Stimulated activated naive CD8-positive, alpha-beta T cell treated with anti-CD3 and anti-CD28 coated beads, Interleukin-15, Interleukin-2, amounts not matched to agents 100 ng/mL and 50 ng/mL, for 24 hours (primary cell): ENCODE results near the gene CHTF18.
"Not testable (repeated sequence)": the region's sequence is repeated elsewhere in the genome, so short reads cannot be mapped to it uniquely, and the experiment has no call there.

ENCODE experiments used
- H3K27ac Mint-ChIP-seq: one replicate; pipeline ENCODE4 v1.8.0; 2021; ENCODE audit warnings: mild to moderate bottlenecking, mixed read lengths
- H3K27me3 Mint-ChIP-seq: one replicate; pipeline ENCODE4 v1.8.0; 2021; ENCODE audit warnings: mixed read lengths
- H3K36me3 Mint-ChIP-seq: one replicate; pipeline ENCODE4 v1.8.0; 2021; ENCODE audit warnings: low read depth, mixed read lengths
- H3K4me1 Mint-ChIP-seq: one replicate; pipeline ENCODE4 v1.8.0; 2021; ENCODE audit warnings: low read depth, mixed read lengths
- H3K4me3 Mint-ChIP-seq: one replicate; pipeline ENCODE4 v1.8.0; 2021; ENCODE audit warnings: mild to moderate bottlenecking, mixed read lengths
- H3K9me3 Mint-ChIP-seq: one replicate; pipeline ENCODE4 v1.8.0; 2021; ENCODE audit warnings: mixed read lengths

CHTF18 gene

GRCh38 chr16:830107-830870 is 41.9 kb downstream of the CHTF18 start:
- Mint-ChIP-seq H3K9me3 (no peaks in the 10 kb centered on the region), H3K36me3 (no peaks in the 10 kb centered on the region), H3K27ac (no peak overlapping the region), H3K4me3 (no peak overlapping the region), H3K27me3 (peaks cover 5% of the 10 kb centered on the region), H3K4me1 (no peaks in the 10 kb centered on the region)

DNA sequence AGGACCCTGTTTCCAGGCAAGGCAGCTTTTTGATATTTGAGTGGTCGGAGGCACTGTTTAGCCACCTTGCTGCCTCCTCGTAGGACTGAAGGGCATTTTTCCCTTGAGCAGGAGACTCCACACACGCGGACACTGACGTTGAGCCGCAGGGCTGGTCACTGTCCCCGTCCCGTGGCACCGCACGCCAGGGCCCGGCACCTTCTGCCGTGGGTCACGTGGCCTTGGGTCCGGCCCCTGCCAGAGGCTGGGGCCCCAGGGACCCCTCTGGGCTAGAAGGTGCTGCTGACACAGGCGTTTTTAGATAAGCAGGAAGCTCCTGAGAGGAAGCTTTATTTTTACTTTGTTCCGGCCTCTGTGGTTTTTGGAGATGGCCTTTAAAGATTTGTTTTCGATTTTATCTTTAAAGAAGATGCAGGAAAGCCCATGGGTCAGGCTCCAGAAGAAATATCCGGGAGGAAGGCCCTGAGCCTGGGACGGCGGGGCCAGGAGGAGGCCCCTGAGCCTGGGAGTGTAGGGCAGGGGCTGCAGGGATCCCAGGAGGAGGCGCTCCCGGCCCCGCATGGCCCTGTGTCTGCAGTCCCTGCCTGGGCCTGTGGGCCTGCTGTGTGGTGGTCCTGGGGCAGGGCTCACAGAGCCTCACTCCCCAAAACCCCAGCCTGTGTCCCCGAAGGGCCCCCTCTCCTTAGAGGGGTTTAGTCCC is 42.6 kb downstream of the CHTF18 start:
- Mint-ChIP-seq H3K36me3 (no peaks in the 10 kb centered on the region), H3K4me1 (no peaks in the 10 kb centered on the region), H3K9me3 (no peaks in the 10 kb centered on the region), H3K4me3 (no peak overlapping the region), H3K27ac (no peak overlapping the region), H3K27me3 (no peaks in the 10 kb centered on the region)

DNA sequence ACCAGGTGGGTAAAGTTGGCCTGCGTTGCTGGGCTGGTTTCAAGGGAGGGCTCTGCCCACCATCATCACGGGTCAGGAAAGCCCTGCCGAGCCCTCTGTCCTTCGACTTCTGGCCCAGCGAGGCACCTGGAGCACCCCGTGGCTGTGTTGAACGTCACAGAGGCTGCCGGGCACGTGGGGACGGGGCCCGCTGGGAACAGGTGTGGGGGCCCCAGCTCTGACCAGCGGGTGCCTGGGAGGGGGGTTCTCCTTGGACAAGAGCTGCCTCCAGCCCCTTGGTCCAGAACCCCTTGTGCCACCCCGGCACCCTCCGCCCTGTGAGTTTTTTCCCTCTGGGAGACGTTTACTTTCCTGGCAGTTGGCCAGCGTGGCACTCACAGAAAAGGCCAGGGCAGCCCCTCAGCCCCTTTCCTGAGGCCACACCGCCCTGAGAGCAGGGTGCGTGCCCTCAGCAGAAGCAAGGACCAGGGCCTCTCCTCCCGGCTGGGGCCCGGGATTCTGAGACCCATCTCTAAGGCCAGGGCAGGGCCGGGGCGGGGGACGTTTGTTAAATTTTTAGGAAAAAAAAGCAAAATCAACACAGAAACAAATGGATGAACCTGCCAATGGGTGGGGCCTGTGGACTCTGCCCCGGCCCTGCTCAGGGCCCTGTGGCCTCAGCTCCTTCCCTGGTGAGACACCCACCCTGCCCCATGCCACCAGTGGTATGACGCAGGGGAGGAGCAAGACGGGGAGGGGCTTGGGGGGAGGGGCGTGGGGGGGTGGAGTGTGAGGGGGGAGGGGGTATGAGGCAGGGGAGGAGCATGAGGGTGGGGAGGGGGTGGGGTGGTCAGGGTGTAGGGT is 43.4 kb downstream of the CHTF18 start:
- H3K9me3 Mint-ChIP-seq = peaks cover 5% of the 10 kb centered on the region
- H3K27ac Mint-ChIP-seq = no peak overlapping the region
- H3K4me1 Mint-ChIP-seq = no peaks in the 10 kb centered on the region
- no peak overlapping the region for H3K4me3 Mint-ChIP-seq
- no peaks in the 10 kb centered on the region for H3K27me3 Mint-ChIP-seq
- no peaks in the 10 kb centered on the region for H3K36me3 Mint-ChIP-seq

DNA sequence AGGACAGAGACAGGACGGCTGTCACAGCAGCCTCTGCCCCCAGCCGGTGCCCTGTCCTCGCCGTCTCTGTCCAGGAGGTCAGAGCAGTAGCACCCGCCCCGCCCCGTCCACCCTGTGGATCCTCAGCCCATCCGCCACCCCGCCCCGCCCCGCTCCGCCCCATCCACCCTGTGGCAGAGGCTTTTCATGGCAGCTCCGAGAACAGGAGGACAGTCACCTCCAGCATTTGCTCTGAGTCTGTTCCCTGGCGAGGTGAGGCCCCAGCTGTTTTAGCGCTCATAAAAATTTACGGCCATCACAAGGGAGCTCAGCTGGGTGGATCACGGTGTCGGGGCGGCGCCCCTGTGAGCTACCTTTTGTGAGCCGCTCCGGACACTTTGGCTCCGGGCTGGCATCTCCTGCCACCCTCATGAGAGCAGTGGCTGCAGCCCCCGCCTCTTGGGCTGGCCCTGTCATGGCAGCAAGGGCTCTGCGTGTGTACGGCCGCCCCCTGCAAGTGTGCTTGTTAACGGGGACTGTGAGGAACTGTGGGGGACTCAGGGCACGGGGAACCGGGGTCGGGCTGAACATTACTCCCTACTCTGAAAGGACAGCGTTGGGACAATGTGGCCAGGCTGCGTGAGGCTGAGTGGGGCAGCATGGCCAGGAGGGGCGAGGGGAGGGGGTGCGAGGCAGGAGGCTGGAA is 44.4 kb downstream of the CHTF18 start:
- no peak overlapping the region for H3K4me3 Mint-ChIP-seq
- H3K27ac Mint-ChIP-seq = no peak overlapping the region
- H3K36me3 Mint-ChIP-seq = no peaks in the 10 kb centered on the region
- H3K4me1 Mint-ChIP-seq = no peaks in the 10 kb centered on the region
- peaks cover 5% of the 10 kb centered on the region for H3K9me3 Mint-ChIP-seq
- H3K27me3 Mint-ChIP-seq = no peaks in the 10 kb centered on the region

DNA sequence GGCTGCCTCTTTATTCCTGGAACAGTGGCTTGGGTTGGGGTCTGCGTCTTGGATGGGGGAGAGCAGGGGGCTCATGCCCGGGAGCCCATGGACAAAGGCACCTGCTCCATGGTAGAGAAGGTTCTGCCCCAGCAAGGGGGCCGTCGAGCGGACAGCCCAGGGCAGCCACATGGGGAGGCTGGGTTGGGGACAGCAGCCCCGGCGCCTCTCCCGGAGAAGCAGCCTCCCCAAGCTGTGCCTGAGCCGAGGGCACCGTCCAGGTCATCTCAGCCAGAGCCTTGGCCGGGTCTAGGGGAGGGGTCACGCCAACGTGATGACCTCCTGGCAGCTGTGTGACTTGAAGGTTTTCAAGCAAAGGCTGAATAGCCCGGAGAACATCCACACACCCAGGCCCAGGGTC is 45.0 kb downstream of the CHTF18 start:
- H3K27me3 Mint-ChIP-seq = no peaks in the 10 kb centered on the region
- H3K36me3 Mint-ChIP-seq = no peaks in the 10 kb centered on the region
- no peak overlapping the region for H3K27ac Mint-ChIP-seq
- H3K9me3 Mint-ChIP-seq = peaks cover 5% of the 10 kb centered on the region
- H3K4me3 Mint-ChIP-seq = no peak overlapping the region
- H3K4me1 Mint-ChIP-seq = no peaks in the 10 kb centered on the region

GRCh38 chr16:835373-835772 is 47.0 kb downstream of the CHTF18 start:
- H3K9me3 Mint-ChIP-seq = peaks cover 5% of the 10 kb centered on the region
- H3K36me3 Mint-ChIP-seq = no peaks in the 10 kb centered on the region
- H3K4me3 Mint-ChIP-seq = no peak overlapping the region
- no peak overlapping the region for H3K27ac Mint-ChIP-seq
- no peaks in the 10 kb centered on the region for H3K4me1 Mint-ChIP-seq
- no peaks in the 10 kb centered on the region for H3K27me3 Mint-ChIP-seq

GRCh38 chr16:836221-836620 is 47.8 kb downstream of the CHTF18 start:
- no peak overlapping the region for H3K27ac Mint-ChIP-seq
- H3K4me1 Mint-ChIP-seq = no peaks in the 10 kb centered on the region
- peaks cover 5% of the 10 kb centered on the region for H3K9me3 Mint-ChIP-seq
- no peaks in the 10 kb centered on the region for H3K36me3 Mint-ChIP-seq
- no peak overlapping the region for H3K4me3 Mint-ChIP-seq
- H3K27me3 Mint-ChIP-seq = no peaks in the 10 kb centered on the region

DNA sequence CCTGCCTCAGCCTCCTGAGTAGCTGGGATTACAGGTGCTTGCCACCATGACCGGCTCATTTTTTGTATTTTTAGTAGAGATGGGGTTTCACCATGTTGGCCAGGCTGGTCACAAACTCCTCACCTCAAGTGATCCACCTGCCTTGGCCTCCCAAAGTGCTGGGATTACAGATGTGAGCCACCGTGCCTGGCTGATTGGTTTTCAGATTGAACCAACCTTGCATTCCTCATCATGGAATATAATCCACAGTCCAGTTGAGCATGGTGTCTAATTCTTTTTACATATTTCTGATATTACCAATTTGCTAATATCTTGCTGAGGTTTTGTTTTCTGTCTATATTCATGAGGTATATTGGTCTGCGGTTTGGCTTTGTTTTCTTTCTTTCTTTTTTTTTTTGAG is 48.4 kb downstream of the CHTF18 start:
- H3K9me3 Mint-ChIP-seq, H3K4me1 Mint-ChIP-seq, H3K4me3 Mint-ChIP-seq, H3K27me3 Mint-ChIP-seq, H3K36me3 Mint-ChIP-seq, H3K27ac Mint-ChIP-seq: not testable (repeated sequence)

DNA sequence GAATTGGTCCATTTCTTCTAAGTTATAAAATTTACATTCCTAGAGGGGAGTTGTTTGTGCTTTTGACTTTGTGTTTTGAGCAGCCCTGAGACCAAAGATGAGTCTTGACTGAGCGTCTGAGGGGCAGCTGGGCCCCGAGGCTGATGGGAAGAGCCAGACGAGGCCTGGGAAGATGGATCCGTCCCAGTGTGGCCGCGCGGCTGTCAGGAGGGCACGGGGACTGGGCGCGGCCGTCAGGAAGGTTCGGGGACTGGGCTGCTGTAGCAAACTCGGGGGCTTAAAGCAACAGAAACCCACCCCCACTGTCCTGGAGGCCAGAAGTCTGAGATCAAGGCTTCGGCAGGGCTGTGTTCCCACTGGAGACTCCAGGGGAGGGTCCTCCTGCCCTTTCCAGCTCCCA is 50.3 kb downstream of the CHTF18 start:
- H3K4me3 Mint-ChIP-seq = no peak overlapping the region
- H3K9me3 Mint-ChIP-seq = peaks cover 5% of the 10 kb centered on the region
- no peaks in the 10 kb centered on the region for H3K36me3 Mint-ChIP-seq
- H3K27me3 Mint-ChIP-seq = no peaks in the 10 kb centered on the region
- no peaks in the 10 kb centered on the region for H3K4me1 Mint-ChIP-seq
- H3K27ac Mint-ChIP-seq = no peak overlapping the region

GRCh38 chr16:839643-840408 is 51.4 kb downstream of the CHTF18 start:
- H3K36me3 Mint-ChIP-seq = no peaks in the 10 kb centered on the region
- H3K4me1 Mint-ChIP-seq = no peaks in the 10 kb centered on the region
- H3K27ac Mint-ChIP-seq = no peak overlapping the region
- no peak overlapping the region for H3K4me3 Mint-ChIP-seq
- no peaks in the 10 kb centered on the region for H3K27me3 Mint-ChIP-seq
- peaks cover 5% of the 10 kb centered on the region for H3K9me3 Mint-ChIP-seq

DNA sequence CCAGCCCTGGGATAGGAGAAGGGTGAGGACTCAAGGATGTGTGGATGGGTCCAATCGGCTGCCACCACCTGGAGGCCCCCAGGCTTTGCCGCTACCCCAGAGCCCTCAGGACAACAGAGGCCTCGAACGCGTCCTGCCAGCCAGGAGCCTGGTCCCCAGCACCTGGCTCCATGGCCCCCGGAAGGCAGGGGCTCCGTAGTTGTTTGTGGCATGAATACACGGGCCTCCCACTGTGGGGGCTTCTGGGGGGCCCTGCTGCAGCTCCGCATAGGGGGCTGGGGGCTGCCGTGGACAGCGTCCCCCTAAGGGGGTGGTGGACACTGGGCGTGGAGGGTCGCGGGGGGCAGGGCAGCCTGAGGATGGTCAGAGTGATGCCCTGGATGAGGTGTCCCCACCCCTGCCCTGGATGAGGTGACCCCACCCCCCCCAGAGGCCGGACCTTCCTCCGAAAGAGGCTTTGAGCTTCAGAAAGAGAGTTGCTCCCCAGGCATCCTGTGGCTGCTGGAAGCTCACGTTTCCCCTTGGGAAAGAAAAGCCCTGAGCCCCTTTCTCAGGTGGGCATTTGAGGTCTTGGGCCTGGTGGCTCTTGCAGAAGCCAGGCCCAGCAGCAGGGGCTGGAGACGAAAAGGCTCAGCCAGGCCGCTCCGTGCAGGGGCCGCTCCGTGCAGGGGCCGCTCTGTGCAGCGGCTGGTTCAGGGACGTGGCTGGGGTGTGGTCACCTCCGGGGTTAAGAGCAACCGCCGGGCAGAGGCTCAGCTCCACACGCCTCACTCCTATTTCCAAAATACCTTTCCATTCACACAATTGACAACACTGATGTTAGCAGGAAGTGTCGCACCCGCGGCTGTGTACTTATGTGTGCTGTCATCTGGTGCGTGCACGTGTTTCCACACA is 52.4 kb downstream of the CHTF18 start:
- Mint-ChIP-seq H3K4me3 (no peak overlapping the region), H3K9me3 (peaks cover 5% of the 10 kb centered on the region), H3K27me3 (no peaks in the 10 kb centered on the region), H3K27ac (no peak overlapping the region), H3K36me3 (no peaks in the 10 kb centered on the region), H3K4me1 (no peaks in the 10 kb centered on the region)

DNA sequence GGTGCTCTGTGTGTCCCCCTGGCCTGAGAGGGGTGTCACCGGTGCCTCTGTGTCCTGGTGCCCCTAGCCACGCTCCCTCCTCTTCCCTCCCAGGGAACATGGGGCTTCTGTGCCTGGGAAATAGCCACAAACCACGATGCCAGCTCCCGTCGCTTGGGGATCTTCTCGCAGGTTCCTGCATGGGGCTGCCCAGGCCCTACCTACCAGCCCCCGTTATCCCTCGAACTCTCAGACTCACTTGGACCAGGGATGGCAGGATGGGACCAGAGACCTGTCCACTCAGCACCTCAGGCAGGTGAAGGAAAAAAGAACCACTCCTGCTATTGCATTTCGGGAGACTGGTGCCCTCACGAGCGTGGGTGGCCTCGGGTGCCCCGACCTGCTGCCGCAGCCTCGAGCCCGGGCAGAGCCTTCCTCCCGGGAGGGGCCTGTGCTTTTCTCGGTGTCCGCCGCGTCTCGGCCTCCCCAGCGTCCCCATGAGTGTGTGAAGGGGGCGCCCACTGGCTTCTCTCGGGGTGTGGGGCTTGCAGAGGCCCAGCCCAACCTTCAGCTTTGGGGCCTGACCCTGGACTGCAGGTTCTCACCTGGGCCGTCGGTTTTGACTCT is 53.1 kb downstream of the CHTF18 start:
- no peaks in the 10 kb centered on the region for H3K4me1 Mint-ChIP-seq
- H3K27me3 Mint-ChIP-seq = no peaks in the 10 kb centered on the region
- no peak overlapping the region for H3K4me3 Mint-ChIP-seq
- H3K36me3 Mint-ChIP-seq = no peaks in the 10 kb centered on the region
- H3K9me3 Mint-ChIP-seq = peaks cover under 1% of the 10 kb centered on the region
- H3K27ac Mint-ChIP-seq = no peak overlapping the region

GRCh38 chr16:842061-842476 is 53.6 kb downstream of the CHTF18 start:
- Mint-ChIP-seq H3K27me3 (no peaks in the 10 kb centered on the region), H3K27ac (no peak overlapping the region), H3K4me3 (no peak overlapping the region), H3K9me3 (no peaks in the 10 kb centered on the region), H3K4me1 (no peaks in the 10 kb centered on the region), H3K36me3 (no peaks in the 10 kb centered on the region)
